ENCODE data around the gene MYRFL.

Gene MYRFL

DNA sequence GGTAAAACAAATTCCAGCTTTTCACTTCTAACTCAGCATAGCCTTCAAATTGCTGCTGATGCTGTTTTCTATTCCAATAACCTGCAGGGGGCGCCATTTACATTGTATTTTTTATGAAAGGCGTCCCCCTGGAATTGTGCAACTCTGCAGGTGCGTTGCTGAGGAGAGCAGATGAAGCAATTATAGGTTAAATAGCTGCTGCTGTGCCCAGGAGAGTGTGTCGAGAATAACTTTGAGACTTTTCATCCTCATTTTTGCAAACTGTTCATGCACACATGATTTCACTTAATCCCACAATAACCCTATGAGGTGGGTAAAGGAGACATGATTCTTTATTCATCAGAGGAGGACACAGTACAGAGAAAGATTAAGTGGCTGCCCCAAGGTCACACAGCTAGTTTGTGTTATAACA lies 75.7 kb downstream of the MYRFL start:
- DNase-seq, result peak; percentile 45 to 60

DNA sequence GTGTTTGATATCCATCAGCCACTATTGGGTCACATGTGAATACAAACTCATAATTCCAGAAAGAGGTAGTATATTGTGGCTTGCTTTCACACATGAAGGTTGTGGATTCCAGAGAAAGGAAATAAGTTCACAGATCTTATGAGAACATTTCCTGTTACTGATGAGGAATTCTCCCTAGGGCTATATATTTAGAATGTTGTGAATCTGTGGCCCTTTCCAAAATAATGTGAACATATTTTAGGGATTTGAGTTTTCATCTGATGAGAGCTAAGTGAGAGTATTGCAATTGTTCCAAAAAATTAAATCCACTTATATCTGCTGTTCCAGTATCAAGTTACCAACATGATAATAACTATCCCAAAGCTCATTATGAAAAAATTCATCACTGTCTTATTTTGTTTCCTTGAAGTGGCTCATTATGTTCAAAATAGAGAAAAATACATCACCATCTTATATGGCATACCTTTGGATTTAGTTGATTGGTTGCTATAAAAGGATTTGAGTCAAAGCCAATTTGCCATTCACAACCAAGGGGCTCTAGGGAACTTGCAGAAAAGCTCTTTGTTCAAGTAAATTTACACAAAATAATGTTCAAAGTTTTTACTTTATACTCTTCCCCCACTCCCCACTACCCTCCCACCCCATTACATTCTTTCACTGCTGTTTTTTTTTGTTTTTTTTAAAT lies 76.3 kb downstream of the MYRFL start:
- DNase-seq, result no peak

DNA sequence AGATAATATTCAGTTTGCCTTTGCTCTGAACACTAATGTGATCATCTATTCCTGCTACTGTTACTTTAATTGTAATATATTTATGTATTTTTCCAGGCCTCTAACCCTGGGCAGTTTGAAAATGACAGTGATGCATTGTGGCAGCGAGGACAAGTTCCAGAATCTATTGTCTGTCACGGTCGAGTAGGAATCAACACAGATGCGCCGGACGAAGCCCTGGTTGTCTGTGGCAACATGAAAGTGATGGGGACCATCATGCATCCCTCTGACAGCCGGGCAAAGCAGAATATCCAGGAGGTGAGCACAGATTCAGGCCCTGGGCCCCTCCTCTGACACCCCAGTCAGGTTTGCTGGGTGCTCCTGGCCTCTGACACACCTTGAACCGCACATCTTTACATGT lies 78.5 kb downstream of the MYRFL start:
- no peak for DNase-seq

DNA sequence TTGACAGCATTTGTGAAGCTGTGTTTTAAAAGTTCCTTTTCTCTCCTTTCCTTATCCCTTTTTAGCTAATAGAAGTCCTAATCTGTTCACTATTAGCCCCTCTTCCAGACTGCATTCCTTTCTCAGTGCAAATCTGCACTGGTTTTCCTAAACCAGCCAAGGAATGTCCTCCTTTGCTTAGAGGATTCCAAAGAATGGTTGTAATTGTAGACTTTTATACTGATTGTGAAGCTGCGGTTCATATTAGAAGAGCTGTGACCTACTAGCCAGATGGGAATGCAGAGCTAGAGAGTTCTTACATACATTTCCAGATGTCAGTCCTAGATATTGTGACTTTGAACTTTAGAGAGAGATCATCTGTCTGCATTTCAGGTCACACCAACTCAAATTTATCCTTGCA lies 79.8 kb downstream of the MYRFL start:
- DNase-seq, result no peak

DNA sequence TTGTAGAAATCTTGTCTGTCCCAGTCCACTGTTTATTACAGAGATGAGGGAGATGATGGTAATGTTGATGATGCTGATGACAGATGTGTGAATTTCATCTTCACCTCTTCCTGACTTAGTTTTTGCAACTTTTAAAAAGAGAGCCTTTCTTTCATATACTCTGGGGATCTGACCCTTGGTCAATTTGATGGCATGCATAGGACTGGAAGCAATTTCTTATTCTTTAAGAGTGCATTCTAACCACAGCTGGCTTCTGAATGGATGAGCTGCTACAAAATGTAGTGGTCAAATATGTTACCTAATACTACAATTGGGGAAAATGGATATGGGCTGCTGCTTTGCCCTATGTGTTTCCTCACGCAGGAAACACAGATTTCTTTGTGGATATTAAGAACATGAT lies 80.8 kb downstream of the MYRFL start:
- DNase-seq, result no peak

DNA sequence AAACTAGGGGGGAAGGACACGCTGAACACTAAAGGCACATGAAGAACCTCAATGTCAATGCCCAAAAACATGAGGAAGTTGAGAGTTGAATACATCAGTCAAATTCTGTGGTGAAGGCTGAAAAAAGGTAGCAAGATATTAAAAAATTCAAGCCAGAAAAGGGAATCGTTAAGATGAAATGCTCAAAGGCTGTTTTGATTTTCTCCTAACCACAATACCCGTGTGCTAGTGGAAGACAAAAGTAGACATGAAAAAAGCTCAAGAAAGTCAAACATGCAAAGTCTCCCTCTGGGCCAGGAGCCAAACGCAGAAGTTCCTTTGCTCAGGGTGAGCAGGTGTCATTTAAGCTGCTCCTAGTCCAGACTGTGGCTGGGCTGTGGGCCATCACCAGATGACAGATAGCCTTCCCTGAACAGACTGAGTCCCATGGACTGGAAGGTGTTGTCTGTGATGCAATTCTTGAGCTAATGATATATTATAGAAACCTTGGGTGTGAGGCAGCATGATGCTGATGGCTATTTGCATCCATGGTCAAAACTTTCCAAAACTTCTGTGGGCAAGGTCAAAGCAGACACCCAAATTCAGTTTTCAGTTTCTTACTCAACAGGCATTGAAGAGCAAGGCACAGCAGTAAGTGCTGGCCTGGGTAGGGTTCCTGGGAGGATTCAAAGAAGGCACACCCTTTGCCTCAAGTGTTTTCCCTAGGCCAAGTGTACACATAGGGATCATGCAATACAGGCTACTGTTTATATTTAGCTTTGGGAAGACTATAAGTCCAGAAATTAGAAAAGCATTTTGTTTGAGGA lies 81.6 kb downstream of the MYRFL start:
- no peak for DNase-seq

DNA sequence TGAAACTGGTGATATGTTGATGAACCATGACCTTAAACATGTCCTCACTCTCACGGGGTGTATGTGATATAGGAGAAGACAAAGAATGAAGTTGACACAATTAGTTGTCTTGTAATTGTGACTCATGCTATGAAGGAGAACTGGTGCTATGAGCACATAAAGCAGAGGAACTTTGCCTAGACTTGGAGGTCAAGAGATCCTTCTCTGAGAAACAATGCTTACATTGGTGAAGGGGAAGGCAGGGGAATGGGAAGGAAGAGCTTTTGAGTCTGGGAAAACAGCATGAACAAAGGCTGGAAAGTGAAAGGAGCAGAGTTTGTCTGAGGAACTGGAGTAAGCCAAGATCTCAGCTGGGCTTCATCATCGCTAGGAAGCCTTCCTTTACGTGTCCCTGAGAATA lies 83.2 kb downstream of the MYRFL start:
- DNase-seq, result no peak

DNA sequence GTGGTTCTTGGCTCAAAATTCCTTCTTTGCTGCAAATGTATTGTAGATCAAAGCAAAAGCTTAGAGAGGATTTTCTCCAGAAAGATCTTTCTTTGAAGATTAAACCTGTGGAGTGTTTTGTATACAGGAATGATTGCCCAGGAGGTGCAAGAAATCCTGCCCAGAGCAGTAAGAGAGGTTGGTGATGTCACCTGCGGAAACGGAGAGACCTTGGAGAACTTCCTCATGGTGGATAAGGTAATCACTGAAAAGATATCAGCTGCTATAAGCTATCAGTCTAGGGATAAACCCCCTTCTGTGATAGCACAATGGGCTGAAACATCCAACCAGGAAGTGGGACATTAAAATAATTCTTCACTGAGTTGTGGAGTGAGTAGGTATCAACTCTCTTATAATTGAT lies 85.7 kb downstream of the MYRFL start:
- no peak for DNase-seq

DNA sequence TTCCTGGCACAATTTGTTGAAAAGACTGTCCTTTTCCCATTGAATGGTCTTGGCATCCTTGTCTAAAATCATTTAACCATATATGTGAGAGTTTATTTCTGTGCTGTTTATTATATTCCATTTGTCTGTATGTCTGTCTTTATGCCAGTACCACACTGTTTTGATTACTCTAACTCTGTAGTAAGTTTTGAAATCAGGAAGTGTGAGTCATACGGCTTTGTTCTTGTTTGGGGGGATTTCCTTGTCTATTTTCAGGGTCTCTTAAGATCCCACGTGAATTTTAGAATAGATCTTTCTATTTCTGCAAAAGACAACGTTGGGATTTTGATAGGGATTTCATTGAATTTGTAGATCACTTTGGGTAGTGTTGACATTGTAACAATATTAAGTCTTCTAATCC lies 88.5 kb downstream of the MYRFL start:
- DNase-seq, result no peak

DNA sequence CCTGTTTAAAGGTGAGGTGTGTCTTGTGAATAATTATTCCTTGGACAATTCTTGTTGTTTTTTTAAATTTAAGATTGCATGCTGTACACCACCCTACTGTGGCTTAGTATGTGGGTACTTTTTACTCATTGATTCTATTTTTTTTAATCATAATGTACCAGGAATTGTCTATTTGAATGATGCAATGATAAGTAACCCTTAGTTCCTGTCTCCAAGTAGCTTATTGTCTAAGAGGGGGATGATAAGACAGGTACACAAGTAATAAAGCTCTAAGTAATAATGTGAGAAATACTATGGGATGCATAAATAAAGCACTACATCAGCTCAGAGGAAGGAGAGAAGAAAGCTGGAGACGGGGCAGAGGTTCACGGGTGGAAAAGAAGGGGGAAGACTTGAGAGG lies 90.9 kb downstream of the MYRFL start:
- DNase-seq, result no peak

DNA sequence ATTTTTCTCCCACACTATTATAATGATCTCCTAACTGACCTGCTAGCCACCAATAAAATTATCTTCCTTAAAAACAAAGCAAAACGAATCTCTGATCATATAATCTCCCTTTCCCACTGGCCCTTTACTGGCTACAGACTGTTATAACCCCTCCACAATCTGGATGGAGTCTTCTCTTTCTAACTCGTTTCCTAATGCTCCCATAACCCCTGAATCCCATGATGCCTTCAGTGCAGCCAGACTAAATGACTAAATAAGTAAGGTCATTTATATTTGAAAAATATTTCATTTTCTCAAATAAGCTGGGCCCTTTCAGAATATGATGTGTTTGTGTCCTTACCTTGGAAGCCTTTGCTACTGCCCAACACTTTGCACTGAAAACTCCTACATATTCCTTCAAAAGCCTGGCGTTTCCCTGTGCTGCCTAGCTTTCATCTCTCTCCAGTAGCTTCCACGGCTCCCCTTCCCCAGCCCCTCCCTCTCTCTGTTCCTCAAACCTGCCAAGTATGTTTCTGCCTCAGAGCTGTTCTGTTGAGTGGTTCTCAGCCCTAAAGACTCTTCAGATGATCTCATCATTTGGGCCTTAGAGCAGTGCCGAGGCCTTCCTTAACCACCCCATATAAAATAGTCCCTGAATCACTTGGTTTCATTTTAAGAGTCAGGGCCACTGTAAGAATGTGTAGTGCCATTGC lies 91.7 kb downstream of the MYRFL start:
- no peak for DNase-seq

DNA sequence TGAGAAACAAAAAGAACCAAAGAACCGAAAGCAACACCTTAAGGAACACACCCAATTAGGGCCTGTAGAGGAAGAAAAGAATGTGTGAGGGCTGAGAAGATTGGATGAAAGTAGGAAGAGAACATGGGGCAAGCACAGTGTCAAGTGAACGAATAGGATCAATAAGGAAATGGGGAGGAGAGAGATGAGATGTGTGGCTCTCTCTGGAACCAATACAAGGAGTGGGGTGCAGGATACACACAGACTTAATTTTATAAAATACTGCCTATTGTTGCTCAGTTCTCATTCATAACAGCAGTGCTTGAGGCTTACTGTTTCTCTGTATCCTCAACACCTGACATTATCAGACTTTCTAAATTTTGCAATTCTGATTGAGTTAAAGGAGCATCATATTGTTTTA lies 93.3 kb downstream of the MYRFL start:
- no peak for DNase-seq

DNA sequence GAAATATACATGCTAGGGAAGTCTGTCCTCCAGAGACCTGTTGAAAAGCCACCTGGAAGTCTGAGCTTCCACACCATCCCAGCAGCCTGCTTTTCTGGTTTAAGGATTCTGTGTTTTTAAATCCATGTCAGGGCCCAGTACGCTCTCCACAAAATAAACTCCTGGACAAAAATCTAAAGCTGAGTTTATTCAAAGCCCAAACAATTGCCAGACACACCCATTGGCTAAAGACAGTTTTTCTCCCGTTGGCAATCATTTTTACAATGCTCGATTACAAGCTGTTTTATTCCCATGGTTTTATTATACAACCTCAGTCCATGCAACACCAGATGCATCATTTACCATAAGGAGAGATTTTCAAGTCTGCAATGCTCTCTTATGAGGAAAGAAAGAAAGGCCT lies 94.5 kb downstream of the MYRFL start:
- DNase-seq, result no peak

DNA sequence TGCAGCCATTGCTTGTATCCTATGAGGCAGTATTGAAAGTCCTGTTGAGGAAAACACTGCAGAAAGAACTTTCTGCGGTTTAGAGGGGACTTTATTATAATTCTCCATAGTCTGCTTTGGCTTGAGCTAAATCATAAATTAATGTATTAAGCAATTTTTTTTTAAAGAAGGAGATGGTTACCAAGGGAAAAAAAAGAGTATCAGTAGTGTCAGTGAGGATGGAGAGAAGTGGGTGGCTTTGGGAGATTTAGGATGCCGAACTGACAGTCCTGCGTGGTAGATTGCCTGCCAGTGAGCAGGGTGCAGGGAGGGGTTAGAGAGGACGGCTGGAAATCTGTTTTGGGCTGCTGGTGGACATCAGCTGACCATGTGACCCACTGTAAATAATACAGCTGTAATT lies 96.8 kb downstream of the MYRFL start:
- no peak for DNase-seq

DNA sequence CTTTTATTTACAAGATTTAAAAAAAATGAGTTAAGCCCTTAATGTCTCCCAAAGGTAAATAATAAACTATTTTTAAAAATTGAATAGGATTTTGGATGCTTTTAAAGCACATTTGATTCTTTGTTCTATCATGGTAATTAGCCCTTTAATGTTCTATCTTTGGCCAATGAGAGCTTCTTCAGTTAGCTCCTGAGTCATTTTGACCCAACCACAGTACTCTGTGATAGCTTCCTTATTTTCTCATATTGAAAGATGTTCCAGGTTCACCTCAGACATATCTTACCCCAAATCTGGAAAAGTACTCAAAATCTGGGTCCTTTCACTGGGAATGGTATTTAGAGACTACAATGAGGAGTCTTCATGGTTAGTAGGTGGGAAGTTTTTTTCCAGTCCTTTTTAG lies 98.0 kb downstream of the MYRFL start:
- DNase-seq, result no peak

DNA sequence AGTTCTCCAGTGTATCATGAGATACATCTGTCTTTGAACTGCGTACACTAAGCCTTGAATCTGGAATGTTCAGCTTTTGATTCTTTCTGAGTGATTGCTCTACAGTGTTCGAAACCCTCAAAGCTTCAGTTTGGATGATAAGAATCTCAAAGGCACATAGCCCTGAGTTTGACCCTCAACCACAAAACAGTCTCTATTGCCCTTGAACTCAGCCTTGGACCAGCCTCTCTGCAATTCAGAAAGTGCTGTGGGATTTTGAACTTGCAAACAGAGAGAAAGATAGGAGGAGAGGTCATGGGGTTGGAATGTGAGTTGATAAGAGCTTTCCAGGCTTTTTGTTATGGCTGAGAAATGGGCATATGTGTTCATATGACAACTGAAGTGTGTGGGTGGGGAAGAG lies 100.3 kb downstream of the MYRFL start:
- no peak for DNase-seq

DNA sequence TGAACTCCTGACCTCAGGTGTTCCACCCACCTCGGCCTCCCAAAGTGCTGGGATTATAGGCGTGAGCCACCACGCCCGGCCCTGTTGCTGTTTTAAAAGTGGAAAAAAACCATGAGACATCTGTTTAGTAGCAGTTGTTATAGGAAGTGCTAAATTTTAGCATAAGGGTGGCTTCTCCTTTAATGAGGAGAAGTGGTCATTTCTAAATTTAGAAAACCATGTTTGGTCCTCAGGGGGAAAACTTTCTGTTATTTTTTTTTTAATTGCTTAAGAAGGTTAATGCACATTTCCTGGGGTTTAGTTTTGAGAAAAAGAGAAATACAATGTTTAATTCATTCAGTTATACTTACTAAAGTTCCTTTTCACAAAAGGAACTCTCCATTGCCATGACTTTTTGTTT lies 102.1 kb downstream of the MYRFL start:
- no peak for DNase-seq

DNA sequence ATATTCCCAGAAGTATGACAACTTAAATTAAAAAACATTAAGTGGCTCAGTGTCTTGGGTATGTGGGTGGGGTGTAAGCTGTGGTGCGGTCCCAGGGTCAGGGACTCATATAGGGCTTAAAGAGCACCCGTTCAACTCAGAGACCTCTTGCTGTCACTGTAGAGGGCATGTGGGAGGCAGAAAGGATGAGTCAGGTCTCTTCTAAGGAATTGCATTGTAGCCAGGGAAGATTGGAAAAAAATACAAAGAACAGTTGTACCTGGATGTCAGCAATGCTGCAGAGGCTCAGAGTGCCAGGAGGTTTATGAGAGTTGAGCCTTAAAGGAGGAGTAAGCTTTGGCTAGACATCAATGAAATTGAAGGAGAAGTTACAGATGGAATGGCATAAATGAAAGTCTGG lies 104.1 kb downstream of the MYRFL start:
- DNase-seq, result no peak

DNA sequence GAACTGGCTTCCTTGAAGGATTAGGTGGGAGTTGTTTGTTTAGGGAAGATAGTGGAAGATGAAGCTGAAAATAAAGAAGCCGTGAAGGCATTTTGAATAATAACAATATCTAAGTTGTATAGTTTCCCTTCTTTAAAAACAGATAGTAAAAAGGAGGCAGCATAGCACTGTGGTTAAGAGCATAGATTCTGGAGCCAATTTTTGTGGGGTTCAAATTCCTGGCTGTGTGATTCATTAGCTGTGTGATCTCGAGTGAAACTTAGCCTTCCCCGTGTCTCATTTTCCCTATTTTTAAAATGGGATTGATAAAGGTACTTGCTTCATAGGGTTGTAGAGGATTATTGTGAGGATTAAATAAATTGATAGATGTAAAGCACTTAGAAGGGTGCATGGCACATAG lies 104.5 kb downstream of the MYRFL start:
- no peak for DNase-seq

DNA sequence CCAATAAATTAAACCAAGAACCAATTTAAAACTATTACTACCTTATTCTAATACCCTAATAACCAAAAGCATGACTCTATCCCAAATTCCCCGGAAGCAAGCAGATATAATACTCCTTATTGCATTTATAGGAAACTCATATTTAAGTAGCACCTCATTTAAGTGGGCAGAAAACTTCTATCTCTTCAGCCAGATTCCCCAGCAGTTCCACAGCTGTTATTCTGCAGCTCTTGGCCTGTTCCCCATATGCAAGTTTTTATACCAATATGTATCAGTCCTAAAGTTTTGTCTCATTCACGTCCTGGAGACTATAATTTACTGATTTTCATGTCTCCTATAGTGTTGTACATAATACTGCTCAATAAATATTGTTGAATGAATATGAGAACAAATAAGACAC lies 106.5 kb downstream of the MYRFL start:
- no peak for DNase-seq

DNA sequence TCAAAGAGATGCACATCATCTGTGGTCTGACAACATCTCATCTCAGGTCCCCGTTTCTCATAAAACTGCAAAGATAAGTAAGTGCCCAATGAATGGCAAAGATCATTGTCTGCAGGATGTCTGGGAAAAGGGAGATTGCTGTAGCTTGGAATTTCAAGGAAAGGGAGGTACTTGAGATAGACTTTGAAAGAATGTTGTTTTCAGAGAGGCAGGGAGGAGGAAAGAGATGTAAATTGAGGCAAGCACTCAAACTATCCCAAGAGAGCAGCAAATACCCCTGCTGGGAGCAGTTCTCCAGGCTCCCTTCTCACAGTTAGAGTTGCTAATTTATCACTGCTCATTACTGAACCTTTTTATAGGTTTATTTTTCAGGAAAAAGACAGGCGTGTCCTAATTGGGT lies 107.1 kb downstream of the MYRFL start:
- DNase-seq, result no peak

DNA sequence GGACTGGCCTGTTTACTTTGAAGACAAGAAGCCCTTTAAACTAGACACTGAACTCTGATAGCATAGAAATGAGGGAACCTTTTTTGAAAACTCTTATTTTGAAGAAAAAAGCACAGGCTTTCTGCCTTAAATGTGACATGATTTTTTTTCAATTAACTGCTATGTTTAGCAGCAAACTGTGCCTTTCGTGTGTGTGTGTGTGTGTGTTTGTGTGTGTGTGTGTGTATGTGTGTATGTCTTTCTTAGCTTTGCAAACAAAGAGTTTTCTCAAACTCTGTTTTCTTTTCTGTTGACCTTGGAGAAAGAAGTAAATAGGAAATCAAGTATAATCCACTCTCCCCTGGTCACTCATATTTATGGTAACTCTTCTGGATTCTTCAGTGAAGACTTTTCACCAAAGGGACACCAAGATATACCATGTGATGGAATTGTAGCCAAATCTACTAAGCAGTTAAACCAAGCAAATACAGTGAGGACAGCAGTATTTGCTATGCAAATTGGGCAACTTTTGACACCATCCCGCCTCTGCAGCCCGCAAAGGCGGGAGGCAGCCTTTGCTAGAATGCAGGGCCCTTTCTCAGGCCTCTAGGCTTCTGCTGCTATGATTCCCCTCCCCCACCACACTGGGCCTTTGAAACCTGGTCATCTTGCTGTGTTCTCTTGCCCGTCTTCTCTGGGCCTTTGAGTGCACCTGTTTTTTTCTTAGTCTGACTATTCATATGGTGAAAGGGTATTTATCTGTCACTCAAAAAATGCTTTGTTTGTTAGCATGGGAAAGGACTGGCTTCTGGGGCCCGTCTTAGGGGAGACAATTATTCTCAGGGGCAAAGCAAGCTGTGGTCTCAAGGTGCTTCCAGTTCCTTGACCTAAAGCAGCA lies 107.9 kb downstream of the MYRFL start:
- no peak for DNase-seq

DNA sequence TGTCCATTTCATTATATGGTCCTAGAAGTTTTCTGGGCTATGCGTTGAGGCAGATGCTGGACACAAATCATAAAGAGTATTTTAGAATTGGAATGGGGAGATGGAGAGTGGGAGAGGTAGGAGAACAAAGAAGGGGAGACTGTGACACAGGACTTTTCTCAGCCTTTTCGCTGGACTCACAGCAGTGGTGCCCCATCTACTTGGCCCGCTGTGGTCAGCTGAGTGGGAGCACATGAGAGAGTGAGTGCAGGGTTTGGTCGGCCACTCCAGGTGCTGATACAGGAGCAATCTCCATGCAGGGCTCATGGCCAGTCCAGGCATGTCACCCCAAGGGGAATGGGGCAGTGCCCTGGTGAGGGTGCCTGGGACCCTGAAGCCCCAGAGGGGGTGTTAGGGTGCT lies 109.0 kb downstream of the MYRFL start:
- no peak for DNase-seq

Measured in CD4-positive, alpha-beta T cell treated with Interleukin-1 beta for 1 hour (primary cell).